Camera-type eye (tissue), 1 donor: ENCODE measurements around the gene DDX39B. TPM values are rescaled to one million over a fixed set of nuclear protein-coding genes. Genes with fewer than 3 reads are reported as not detected.

Experiments
- total RNA-seq: library from RNA; depleted of rRNA; stranded (reverse); fragments of >200 nt; gene quantifications from one replicate; pipeline ENCODE4 v1.2.3, GENCODE V29; 2014

Gene DDX39B
- total RNA-seq = 327 TPM

DNA sequence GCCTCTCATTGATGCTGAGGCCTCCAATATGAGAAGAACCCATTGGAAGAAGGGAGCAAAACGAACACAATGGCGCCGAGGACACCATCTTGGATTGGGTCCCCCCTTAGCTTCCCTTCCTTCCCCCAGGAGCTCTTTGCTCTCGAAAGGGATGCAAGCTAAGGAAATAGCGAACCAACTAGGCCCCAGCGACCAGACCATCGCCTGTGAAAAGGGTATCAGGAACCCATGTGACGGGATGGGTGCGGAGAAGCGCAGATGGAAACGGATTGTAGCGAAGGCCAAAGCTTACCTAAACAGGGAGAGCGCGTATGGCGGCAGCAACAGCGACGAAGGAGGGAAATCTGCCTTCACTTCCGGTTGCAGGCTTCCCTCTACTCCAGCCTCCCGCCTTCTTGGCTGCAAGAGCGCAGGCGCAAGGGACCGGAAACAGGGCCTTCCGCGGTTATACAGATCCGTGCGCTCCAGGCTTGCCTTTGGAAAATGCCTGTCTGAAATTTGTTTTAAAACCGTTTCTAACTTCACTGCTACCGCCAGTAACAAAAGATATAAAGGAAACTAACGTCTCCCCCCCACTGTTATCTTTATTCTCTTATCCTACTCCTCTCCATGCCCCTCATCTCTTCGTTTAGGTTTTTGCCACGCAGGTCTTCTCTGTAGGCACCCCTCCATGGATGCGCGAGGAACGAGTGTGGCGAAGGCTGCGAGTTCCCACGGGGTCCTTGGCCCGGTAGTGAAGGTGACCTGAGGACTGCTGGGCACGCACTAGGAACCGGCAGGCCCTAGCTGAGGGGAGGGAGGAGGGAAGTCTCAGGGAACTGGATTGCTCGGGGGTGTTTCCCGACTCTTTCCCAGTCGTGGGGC, at the start of gene DDX39B:
Gene DDX39B, minus strand, starts transcription at position 346 of the 864 bp plus-strand sequence. CDS start 1,471 bp downstream, outside the sequence.

DNA sequence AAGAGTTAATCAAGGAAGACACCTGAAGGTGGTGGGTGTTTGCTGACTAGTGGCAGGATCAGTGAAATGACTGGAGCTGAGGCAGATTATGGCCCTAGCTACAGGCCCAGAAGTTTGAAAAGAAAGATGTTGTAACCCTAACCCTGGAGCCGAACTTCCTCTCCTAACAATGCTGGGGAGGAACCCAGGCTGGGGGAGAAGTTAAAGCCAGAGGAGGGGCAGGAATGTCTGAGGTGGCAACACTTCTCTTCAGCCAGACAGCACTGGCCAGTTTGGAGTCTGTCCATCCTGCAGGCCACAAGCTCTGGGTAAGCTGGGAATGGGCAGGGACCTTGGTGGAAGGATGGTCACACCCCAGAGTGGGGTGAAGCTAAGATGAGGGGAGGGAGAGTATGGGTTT, 44.2 kb upstream of the DDX39B start, which contains the start of gene LST1:
Gene LST1, plus strand, starts transcription at position 270 of the 400 bp plus-strand sequence. CDS start 1,023 bp downstream, outside the sequence.

DNA sequence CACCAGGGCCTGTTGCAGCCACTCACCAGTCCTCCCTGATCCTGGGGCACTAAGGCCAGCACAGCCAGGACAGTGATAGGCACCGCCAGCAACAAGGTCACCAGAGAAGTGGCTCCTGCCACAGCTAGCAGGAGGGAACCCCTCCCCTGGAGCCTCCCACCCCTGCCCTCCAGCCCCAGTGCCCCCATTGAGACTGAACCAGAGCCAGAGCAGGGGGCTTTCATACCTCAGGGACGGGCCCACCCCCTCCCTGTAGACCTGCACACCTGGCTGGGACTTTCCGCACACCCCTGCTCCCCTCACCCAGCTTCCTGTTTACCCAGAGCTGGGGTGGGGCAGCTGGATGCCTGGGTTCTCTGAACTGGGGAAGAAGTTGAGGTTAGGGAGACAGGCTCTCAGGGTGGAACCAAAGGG, 40.4 kb upstream of the DDX39B start, which contains the start of gene LTB:
Gene LTB, minus strand, starts transcription at position 195 of the 414 bp plus-strand sequence. Its CDS starts 7 bp downstream, at position 188.

DNA sequence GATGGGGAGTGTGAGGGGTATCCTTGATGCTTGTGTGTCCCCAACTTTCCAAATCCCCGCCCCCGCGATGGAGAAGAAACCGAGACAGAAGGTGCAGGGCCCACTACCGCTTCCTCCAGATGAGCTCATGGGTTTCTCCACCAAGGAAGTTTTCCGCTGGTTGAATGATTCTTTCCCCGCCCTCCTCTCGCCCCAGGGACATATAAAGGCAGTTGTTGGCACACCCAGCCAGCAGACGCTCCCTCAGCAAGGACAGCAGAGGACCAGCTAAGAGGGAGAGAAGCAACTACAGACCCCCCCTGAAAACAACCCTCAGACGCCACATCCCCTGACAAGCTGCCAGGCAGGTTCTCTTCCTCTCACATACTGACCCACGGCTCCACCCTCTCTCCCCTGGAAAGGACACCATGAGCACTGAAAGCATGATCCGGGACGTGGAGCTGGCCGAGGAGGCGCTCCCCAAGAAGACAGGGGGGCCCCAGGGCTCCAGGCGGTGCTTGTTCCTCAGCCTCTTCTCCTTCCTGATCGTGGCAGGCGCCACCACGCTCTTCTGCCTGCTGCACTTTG, 33.6 kb upstream of the DDX39B start, which contains the start of gene TNF:
Gene TNF, plus strand, starts transcription at position 231 of the 567 bp plus-strand sequence. Its CDS starts 177 bp downstream, at position 408.

DNA sequence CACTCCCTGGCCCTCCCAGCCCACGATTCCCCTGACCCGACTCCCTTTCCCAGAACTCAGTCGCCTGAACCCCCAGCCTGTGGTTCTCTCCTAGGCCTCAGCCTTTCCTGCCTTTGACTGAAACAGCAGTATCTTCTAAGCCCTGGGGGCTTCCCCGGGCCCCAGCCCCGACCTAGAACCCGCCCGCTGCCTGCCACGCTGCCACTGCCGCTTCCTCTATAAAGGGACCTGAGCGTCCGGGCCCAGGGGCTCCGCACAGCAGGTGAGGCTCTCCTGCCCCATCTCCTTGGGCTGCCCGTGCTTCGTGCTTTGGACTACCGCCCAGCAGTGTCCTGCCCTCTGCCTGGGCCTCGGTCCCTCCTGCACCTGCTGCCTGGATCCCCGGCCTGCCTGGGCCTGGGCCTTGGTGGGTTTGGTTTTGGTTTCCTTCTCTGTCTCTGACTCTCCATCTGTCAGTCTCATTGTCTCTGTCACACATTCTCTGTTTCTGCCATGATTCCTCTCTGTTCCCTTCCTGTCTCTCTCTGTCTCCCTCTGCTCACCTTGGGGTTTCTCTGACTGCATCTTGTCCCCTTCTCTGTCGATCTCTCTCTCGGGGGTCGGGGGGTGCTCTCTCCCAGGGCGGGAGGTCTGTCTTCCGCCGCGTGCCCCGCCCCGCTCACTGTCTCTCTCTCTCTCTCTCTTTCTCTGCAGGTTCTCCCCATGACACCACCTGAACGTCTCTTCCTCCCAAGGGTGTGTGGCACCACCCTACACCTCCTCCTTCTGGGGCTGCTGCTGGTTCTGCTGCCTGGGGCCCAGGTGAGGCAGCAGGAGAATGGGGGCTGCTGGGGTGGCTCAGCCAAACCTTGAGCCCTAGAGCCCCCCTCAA, 30.5 kb upstream of the DDX39B start, which contains the start of gene LTA:
Gene LTA, plus strand, starts transcription at position 249 of the 871 bp plus-strand sequence. Its CDS starts 454 bp downstream, at position 703.

DNA sequence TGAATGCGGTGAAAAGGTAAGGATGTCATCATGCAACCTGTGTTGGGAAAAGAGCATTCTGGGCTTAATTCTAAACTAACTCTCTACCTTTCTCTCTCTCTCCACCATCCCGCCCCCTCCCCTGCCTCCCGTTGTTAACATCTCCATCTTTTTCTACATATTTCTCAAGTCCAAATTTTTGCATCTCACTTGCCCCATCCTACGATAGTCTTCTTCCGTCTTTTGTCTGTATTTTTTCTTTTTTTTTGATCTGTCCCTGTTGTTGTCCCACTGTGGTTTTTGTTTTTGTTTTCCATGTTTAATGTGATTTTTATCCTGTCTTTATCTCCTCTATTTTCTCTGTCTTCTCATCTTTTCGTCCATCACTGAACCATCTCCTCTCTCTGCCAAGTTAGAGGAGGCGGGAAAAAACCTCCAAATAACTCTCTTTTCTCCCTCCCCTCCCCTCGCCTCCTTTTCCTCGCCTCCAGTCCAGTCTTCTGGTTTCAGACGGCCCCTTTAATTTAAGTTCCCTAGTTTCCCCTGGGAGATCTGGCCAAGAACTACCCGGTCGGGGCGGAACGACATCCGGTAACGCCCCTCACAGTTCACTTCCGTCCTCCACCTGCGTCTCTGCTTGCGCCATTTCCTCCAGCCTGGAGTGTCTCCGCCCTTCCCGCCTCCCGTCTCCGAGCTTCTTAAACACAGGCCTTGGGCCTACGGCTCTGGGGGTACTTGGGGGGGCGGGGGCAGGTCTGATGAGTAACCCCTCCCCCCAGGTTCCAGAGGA, 5.3 kb upstream of the DDX39B start, which contains the start of gene NFKBIL1:
Gene NFKBIL1, plus strand, starts transcription at position 651 of the 769 bp plus-strand sequence. Its CDS starts 87 bp downstream, at position 738.

DNA sequence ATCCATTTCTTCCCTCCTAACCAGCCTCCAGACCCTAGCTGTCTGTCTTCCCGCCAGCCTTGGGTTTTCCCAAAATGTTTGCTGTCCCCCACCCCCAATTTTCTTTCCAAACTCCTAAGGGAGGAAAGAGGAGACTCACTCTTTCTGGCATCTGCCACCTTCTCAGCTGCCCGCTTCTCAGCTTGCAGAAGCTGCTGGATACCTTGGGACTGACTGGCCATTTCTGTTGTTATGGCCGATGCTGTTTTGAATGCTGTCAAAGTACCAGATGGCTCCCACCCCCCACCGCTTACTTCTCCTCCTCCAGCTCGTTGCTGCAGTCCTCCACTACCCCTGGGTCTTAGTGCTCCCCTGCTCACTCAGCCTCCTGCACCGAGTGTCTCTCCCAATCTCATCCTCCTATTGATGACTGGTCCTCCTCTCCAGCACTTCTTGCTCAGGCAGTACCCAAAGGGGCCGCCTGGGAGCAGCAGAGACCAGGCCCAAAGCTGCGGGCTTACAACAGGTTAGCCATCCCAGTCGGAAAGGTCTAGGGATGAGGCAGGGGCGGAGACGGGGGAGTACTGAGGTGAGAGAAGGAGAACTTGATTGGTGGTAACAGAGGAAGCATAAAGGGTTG, 4.6 kb upstream of the DDX39B start, which contains the start of gene ATP6V1G2:
Gene ATP6V1G2, minus strand, starts transcription at position 270 of the 619 bp plus-strand sequence. Its CDS starts 49 bp downstream, at position 221.

DNA sequence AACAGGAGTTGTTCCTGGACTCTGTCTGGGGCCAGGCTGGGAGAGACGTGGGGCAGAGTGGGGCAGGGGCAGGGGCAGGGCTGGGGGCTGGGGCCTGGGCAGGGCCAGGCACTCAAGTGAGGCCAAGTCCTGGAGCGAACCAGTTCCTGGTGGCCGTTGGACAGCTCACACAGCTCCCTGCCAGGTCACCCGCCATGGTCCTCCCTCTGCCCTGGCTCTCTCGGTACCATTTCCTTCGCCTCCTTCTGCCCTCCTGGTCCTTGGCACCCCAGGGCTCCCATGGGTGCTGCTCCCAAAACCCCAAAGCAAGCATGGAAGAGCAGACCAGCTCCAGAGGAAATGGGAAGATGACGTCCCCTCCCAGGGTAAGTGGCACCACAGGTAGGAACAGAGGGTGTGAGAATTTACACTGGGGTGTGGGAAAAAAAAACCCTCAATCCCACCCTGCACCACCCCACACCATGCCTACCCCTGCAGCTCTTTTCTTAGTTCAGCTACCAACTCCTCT, 12.9 kb downstream of the DDX39B start, which contains the start of gene MCCD1:
Gene MCCD1, plus strand, starts transcription at position 142 of the 508 bp plus-strand sequence. Its CDS starts 53 bp downstream, at position 195.

DNA sequence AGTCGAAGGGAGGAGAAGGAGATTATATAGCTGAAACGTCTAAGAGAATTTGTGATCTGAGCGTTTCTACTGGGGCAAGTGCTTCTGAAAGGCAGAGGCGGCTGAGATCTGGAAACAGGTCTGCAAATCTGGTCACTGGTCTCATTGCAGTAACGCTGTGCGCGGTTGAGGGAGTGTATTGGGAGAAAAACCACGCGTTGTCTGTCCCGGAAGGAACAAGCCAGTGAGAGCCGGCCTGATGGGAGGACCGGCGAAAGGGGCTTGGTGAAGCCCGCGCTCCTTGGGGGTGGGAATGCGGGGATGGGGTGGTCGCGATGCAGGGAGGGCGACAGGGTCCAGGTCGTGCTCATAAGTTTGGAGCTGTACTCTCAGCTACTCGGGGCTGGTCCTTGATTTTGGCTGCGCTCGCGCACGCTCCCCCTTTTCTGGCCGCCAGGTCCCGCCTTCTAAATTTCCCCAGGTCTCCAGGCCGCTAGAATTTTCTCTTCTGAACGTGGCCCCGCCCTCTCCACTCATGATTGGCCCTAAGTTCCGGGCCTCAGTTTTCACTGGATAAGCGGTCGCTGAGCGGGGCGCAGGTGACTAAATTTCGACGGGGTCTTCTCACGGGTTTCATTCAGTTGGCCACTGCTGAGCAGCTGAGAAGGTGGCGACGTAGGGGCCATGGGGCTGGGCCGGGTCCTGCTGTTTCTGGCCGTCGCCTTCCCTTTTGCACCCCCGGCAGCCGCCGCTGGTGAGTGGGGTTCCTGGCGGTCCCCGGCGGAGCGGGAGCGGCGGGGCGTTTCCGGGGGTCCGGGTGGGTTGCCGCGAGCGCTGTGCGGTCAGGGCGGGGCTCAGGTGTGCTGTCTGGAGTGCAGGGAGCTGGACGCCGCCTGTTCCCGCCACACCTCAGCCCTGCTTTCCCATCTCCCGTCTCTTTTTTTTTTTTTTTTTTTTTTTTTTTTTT, 44.0 kb downstream of the DDX39B start, which contains the start of gene MICB:
Gene MICB, plus strand, starts transcription at position 615 of the 946 bp plus-strand sequence. Its CDS starts 49 bp downstream, at position 664.

Other genes starting within 250 kb of the DDX39B start
- gene HLA-B, start 184.8 kb downstream of the DDX39B start, total RNA-seq = 169 TPM
- 9.9 TPM for gene MICA, start 138.4 kb downstream of the DDX39B start, total RNA-seq
- gene MICB, start 43.9 kb downstream of the DDX39B start, total RNA-seq = 2.8 TPM
- gene MCCD1, start 13.0 kb downstream of the DDX39B start, total RNA-seq = not detected
- gene ATP6V1G2, start 4.6 kb upstream of the DDX39B start, total RNA-seq = 19.2 TPM
- gene NFKBIL1, start 5.6 kb upstream of the DDX39B start, total RNA-seq = 21.8 TPM
- gene LTA, start 30.3 kb upstream of the DDX39B start, total RNA-seq = not detected
- gene TNF, start 33.6 kb upstream of the DDX39B start, total RNA-seq = not detected
- 1.4 TPM for gene LTB, start 40.4 kb upstream of the DDX39B start, total RNA-seq
- 11.2 TPM for gene LST1, start 44.3 kb upstream of the DDX39B start, total RNA-seq
- gene NCR3, start 51.0 kb upstream of the DDX39B start, total RNA-seq = not detected
- 10.5 TPM for gene AIF1, start 73.2 kb upstream of the DDX39B start, total RNA-seq
- gene PRRC2A, start 78.7 kb upstream of the DDX39B start, total RNA-seq = 88.1 TPM
- gene BAG6, start 110.7 kb upstream of the DDX39B start, total RNA-seq = 226 TPM
- gene APOM, start 113.9 kb upstream of the DDX39B start, total RNA-seq = 1.0 TPM
- gene C6orf47, start 118.8 kb upstream of the DDX39B start, total RNA-seq = 19.6 TPM
- gene GPANK1, start 123.0 kb upstream of the DDX39B start, total RNA-seq = 18.6 TPM
- gene CSNK2B, start 124.1 kb upstream of the DDX39B start, total RNA-seq = 108 TPM
- 2.3 TPM for gene LY6G5B, start 128.0 kb upstream of the DDX39B start, total RNA-seq
- 1.9 TPM for gene LY6G5C, start 139.1 kb upstream of the DDX39B start, total RNA-seq
- gene ABHD16A, start 161.3 kb upstream of the DDX39B start, total RNA-seq = 53.2 TPM
- not detected for gene LY6G6F, start 164.9 kb upstream of the DDX39B start, total RNA-seq
- not detected for gene LY6G6D, start 173.3 kb upstream of the DDX39B start, total RNA-seq
- gene LY6G6C, start 179.7 kb upstream of the DDX39B start, total RNA-seq = not detected
- gene MPIG6B, start 181.4 kb upstream of the DDX39B start, total RNA-seq = 0.55 TPM
- 108 TPM for gene DDAH2, start 187.3 kb upstream of the DDX39B start, total RNA-seq
- 89.1 TPM for gene CLIC1, start 194.5 kb upstream of the DDX39B start, total RNA-seq
- 16.5 TPM for gene MSH5, start 198.0 kb upstream of the DDX39B start, total RNA-seq
- gene SAPCD1, start 220.7 kb upstream of the DDX39B start, total RNA-seq = 3.8 TPM
- 0.88 TPM for gene VWA7, start 235.3 kb upstream of the DDX39B start, total RNA-seq